Gastroesophageal sphincter (tissue), 4 donors: ENCODE results near the gene C4orf33. TPM values are rescaled to one million over a fixed set of nuclear protein-coding genes. Genes with fewer than 3 reads are reported as not detected.

ENCODE experiments used
- ATAC-seq: fragments of 150-250 bp; one replicate; pipeline ENCODE4 v1.9.1; 2016; ENCODE audit warnings: mild to moderate bottlenecking, moderate library complexity
- H3K27ac ChIP-seq, 4 donors: fragments of 200-600 bp; sonication (generic) in 3 of 4; 1 replicate in 3 of 4; 2 replicates in 1 of 4; pipeline ENCODE4 v1.5.1; 2016 to 2019
- H3K27me3 ChIP-seq: fragments of 200-600 bp; sonication (generic); one replicate; pipeline ENCODE4 v1.5.1; 2019
- H3K36me3 ChIP-seq, 2 donors: fragments of 200-600 bp; sonication (generic); one replicate each; pipeline ENCODE4 v1.5.1; 2019; ENCODE audit warnings: control low read depth in 1 of 2
- H3K4me1 ChIP-seq, 3 donors: fragments of 200-600 bp; sonication (generic); 1 replicate in 2 of 3; 2 replicates in 1 of 3; pipeline ENCODE4 v1.5.1; 2016 to 2019; ENCODE audit warnings: control low read depth in 2 of 3
- H3K4me3 ChIP-seq, 2 donors: fragments of 200-600 bp; sonication (generic); one replicate each; pipeline ENCODE4 v1.5.1; 2019; ENCODE audit warnings: mild to moderate bottlenecking in 1 of 2, moderate library complexity in 1 of 2
- H3K9me3 ChIP-seq, 3 donors: fragments of 200-600 bp; sonication (generic); one replicate each; pipeline ENCODE4 v1.5.1; 2017 to 2019; ENCODE audit warnings: control low read depth in 2 of 3
- EP300 ChIP-seq: sonication (generic); formaldehyde crosslinking; IDR thresholded peaks from one replicate; pipeline ENCODE4 v1.6.1; 2017; ENCODE audit warnings: antibody characterized with exemption, mild to moderate bottlenecking
- POLR2A ChIP-seq, 2 donors: fragments of 450-650 bp; IDR thresholded peaks; one replicate each; pipeline ENCODE4 v1.6.1; 2017; ENCODE audit warnings: antibody characterized with exemption in 2 of 2, mild to moderate bottlenecking in 2 of 2, moderate library complexity in 1 of 2
- POLR2AphosphoS5 ChIP-seq: sonication (generic); formaldehyde crosslinking; IDR thresholded peaks from one replicate; pipeline ENCODE4 v1.6.1; 2017; ENCODE audit warnings: antibody characterized with exemption
- WGBS, 2 donors: methylation state at CpG; one replicate each; pipeline ENCODE4 v1.1.5; 2018; ENCODE audit warnings: low coverage in 1 of 2; 5-methylcytosine and 5-hydroxymethylcytosine counted together
- total RNA-seq, 4 donors: library from RNA; depleted of rRNA; stranded (reverse); fragments of >200 nt; gene quantifications; one replicate each; pipeline ENCODE4 v1.1.0, GENCODE V29; 2016
- TF ChIP-seq, protein P1 (sequence below), 4 experiments: fragments of 200-600 bp in 2 of 4; fragments of 450-650 bp in 2 of 4; sonication (generic) in 1 of 4; IDR thresholded peaks; one replicate each; pipeline ENCODE4 v1.5.1; 2017 to 2019; ENCODE audit warnings: antibody characterized with exemption in 4 of 4, mild to moderate bottlenecking in 2 of 4, moderate library complexity in 2 of 4

C4orf33 gene
- total RNA-seq, 4 donors from 2014 or later, result 4.8 to 12.5 (median 7.6) TPM

DNA sequence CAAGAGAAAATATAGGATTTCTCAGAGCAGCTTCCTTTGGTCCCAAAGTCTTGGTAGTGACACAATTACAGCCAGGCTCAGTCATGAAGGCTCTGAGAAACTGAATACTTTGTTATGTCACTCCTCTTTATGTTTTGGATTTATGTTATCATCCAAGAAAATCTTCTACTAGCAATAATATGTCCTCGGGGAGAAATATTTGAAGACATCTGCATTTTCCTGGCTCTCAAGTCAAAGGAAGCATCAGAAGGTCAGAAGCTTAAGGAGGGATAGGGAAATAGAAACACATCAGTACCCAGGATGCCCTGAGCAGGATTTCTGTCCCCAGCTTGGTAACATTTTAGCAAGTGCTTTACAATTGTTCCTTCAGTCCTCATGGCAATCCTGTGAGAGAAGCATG, 54.0 kb downstream of the C4orf33 start:
- Histone ChIP-seq H3K27ac (no peak overlapping the region), H3K9me3 (no peaks in the 10 kb centered on the region), H3K36me3 (no peaks in the 10 kb centered on the region), H3K27me3 (no peaks in the 10 kb centered on the region), H3K4me3 (no peak overlapping the region), H3K4me1 (no peaks in the 10 kb centered on the region)
- TF ChIP-seq, protein P1, sequence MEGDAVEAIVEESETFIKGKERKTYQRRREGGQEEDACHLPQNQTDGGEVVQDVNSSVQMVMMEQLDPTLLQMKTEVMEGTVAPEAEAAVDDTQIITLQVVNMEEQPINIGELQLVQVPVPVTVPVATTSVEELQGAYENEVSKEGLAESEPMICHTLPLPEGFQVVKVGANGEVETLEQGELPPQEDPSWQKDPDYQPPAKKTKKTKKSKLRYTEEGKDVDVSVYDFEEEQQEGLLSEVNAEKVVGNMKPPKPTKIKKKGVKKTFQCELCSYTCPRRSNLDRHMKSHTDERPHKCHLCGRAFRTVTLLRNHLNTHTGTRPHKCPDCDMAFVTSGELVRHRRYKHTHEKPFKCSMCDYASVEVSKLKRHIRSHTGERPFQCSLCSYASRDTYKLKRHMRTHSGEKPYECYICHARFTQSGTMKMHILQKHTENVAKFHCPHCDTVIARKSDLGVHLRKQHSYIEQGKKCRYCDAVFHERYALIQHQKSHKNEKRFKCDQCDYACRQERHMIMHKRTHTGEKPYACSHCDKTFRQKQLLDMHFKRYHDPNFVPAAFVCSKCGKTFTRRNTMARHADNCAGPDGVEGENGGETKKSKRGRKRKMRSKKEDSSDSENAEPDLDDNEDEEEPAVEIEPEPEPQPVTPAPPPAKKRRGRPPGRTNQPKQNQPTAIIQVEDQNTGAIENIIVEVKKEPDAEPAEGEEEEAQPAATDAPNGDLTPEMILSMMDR (IDR thresholded peaks at IDR 0.05), result no peak
- no peak for TF ChIP-seq POLR2A (IDR thresholded peaks at IDR 0.05)
- no peak for TF ChIP-seq POLR2AphosphoS5
- TF ChIP-seq EP300, result no peak
- ATAC-seq, result no peak
- WGBS, 2 donors, result 20 to 50% methylated on average over 1 of the region's 1 CpG

DNA sequence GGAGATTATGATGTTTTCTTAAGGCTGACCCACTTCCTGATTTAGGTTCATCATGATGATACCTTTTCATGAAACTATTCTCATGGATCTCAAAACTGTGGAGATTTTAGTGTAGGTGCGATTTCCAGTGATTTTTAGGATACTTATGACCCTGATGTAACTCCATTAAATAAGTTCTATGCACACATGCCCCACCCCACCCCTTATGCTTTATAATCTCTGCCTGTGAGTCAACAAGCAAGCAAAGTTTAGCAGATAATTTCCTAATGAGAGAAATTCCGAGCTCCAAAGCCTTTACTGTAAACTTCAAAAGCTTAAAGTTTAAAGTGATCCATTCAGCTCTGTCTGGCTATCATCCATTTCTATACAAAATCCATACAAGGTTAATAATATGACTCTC, 56.4 kb downstream of the C4orf33 start:
- H3K4me3 ChIP-seq, result no peak overlapping the region
- TF ChIP-seq, protein P1 (IDR thresholded peaks at IDR 0.05), result no peak
- TF ChIP-seq EP300, result no peak
- no peak for TF ChIP-seq POLR2A (IDR thresholded peaks at IDR 0.05)
- TF ChIP-seq POLR2AphosphoS5, result no peak
- H3K36me3 ChIP-seq, result no peaks in the 10 kb centered on the region
- 64 to 67% methylated on average over 2 of the region's 2 CpGs for WGBS, 2 donors
- H3K27me3 ChIP-seq, result no peaks in the 10 kb centered on the region
- H3K4me1 ChIP-seq, result no peaks in the 10 kb centered on the region
- H3K27ac ChIP-seq, result no peak overlapping the region
- ATAC-seq, result no peak
- no peaks in the 10 kb centered on the region for H3K9me3 ChIP-seq

- Histone ChIP-seq H3K36me3 (no peaks in the 10 kb centered on the region), H3K27ac (no peak overlapping the region), H3K4me3 (no peak overlapping the region), H3K4me1 (no peaks in the 10 kb centered on the region), H3K9me3 (peaks cover 0 to 7% (median 0%) of the 10 kb centered on the region in 3 donors), H3K27me3 (no peaks in the 10 kb centered on the region)
- WGBS, 2 donors, result 33 to 43% methylated on average over 1 of the region's 1 CpG
- no peak for ATAC-seq
- TF ChIP-seq EP300, result no peak
- TF ChIP-seq, protein P1 (IDR thresholded peaks at IDR 0.05), result no peak
- TF ChIP-seq POLR2AphosphoS5, result no peak
- TF ChIP-seq POLR2A (IDR thresholded peaks at IDR 0.05), result no peak
Observed at GRCh38 chr4:129153700-129154099, 57.7 kb downstream of the C4orf33 start.

DNA sequence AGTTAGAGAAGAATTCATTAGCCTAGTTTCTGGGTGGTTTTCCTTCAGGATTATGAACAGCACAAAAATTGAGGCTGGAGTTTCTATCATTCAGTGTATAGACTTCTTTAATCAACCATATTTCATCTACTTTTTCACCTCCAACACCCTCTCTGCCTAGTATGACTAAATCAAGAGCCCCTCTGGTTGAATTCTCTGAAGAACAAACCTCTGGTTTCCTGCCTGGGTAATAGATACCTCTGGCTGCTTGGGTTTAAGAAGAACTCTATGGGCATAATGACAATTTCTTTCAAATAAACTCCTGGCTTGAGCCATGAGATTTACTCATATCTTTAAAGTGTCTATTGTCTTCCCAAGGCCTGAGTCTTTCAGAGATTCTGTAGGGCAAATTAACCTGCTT, 66.5 kb downstream of the C4orf33 start:
- TF ChIP-seq POLR2A (IDR thresholded peaks at IDR 0.05), result no peak
- TF ChIP-seq, protein P1 (IDR thresholded peaks at IDR 0.05), result no peak
- TF ChIP-seq EP300, result no peak
- TF ChIP-seq POLR2AphosphoS5, result no peak
- H3K27ac ChIP-seq, result no peak overlapping the region
- H3K9me3 ChIP-seq, result peaks cover 0 to 7% (median 0%) of the 10 kb centered on the region in 3 donors
- no peaks in the 10 kb centered on the region for H3K4me1 ChIP-seq
- no peaks in the 10 kb centered on the region for H3K36me3 ChIP-seq
- H3K4me3 ChIP-seq, result no peak overlapping the region
- ATAC-seq, result no peak
- no peaks in the 10 kb centered on the region for H3K27me3 ChIP-seq

GRCh38 chr4:129163427-129163826, 67.5 kb downstream of the C4orf33 start:
- TF ChIP-seq, protein P1 (IDR thresholded peaks at IDR 0.05), result no peak
- TF ChIP-seq POLR2A (IDR thresholded peaks at IDR 0.05) (no peak), EP300 (no peak), POLR2AphosphoS5 (no peak)
- Histone ChIP-seq H3K27me3 (no peaks in the 10 kb centered on the region), H3K36me3 (no peaks in the 10 kb centered on the region), H3K4me1 (no peaks in the 10 kb centered on the region), H3K27ac (no peak overlapping the region), H3K9me3 (no peaks in the 10 kb centered on the region), H3K4me3 (no peak overlapping the region)
- no peak for ATAC-seq
- 78 to 93% methylated on average over 3 of the region's 3 CpGs for WGBS, 2 donors
